Panc1 (cell line): ENCODE results near the gene PIM2. TPM values are rescaled to one million over a fixed set of nuclear protein-coding genes. Genes with fewer than 3 reads are reported as not detected.

Experiments
- ATAC-seq: fragments of 200-7000 bp; cut with Tn5 transposase; 2 replicates; pipeline ENCODE4 v1.9.1; 2020; ENCODE audit warnings: mild to moderate bottlenecking, moderate library complexity
- BruUV-seq: library from RNA; stranded (reverse); fragments of 400-500 nt; replicated peaks from 2 replicates; lab custom pipeline; 2021; lab: Mats Ljungman, UMichigan
- CTCF ChIA-PET: fragments of 300-600 bp; sonication (Branson Sonifier 250); formaldehyde crosslinking; loops from one replicate; lab custom pipeline; 2022; ENCODE audit warnings: antibody characterized with exemption; lab: Charles Lee
- POLR2A ChIA-PET: fragments of 300-600 bp; sonication (Branson Sonifier 250); formaldehyde crosslinking; loops from one replicate; lab custom pipeline; 2022; ENCODE audit warnings: antibody characterized with exemption; lab: Charles Lee
- DNase-seq: peaks from one replicate; pipeline ENCODE4 v3.0.0-alpha.2; 2010; ENCODE audit warnings: low read depth, low spot score
- H3K27ac ChIP-seq: 2 replicates; pipeline ENCODE4 v1.5.1; 2011; ENCODE audit warnings: mild to moderate bottlenecking, low read length, inconsistent platforms
- H3K27me3 ChIP-seq: fragments of 200-500 bp; sonication (Bioruptor generic); 2 replicates; pipeline ENCODE4 v1.6.0; 2014; ENCODE audit warnings: low read length, inconsistent platforms; ENCODE audit not compliant: control insufficient read depth, insufficient read depth
- H3K36me3 ChIP-seq: fragments of 200-500 bp; sonication (Bioruptor generic); 2 replicates; pipeline ENCODE4 v1.5.1; 2014; ENCODE audit warnings: inconsistent platforms, mild to moderate bottlenecking, low read length, moderate library complexity; ENCODE audit not compliant: control insufficient read depth, insufficient read depth
- H3K4me1 ChIP-seq: 2 replicates; pipeline ENCODE4 v1.5.1; 2011; ENCODE audit warnings: inconsistent platforms, mild to moderate bottlenecking, low read length, moderate library complexity; ENCODE audit not compliant: control insufficient read depth, insufficient read depth
- H3K4me3 ChIP-seq, 2 experiments: 2 replicates each; pipeline ENCODE4 v1.5.1; 2011 to 2012; ENCODE audit warnings: low read depth in 2 of 2, low read length in 2 of 2, mild to moderate bottlenecking in 2 of 2, inconsistent platforms in 1 of 2, moderate library complexity in 1 of 2
- H3K9me3 ChIP-seq: fragments of 200-500 bp; sonication (Bioruptor generic); 2 replicates; pipeline ENCODE4 v1.5.1; 2014; ENCODE audit warnings: low read depth, mild to moderate bottlenecking, inconsistent platforms, low read length, moderate library complexity; ENCODE audit not compliant: control insufficient read depth, insufficient read depth
- CTCF ChIP-seq: fragments of 450-650 bp; IDR thresholded peaks from 2 replicates; pipeline ENCODE4 v1.5.1; 2017; ENCODE audit warnings: mild to moderate bottlenecking
- POLR2AphosphoS5 ChIP-seq: IDR thresholded peaks from 2 replicates; pipeline ENCODE4 v1.6.1; 2012; ENCODE audit warnings: mild to moderate bottlenecking, low read depth, low read length, moderate library complexity
- REST ChIP-seq, 2 experiments: IDR thresholded peaks; 2 replicates each; pipeline ENCODE4 v1.6.1; 2011 to 2012; ENCODE audit warnings: low read depth in 2 of 2, control low read depth in 1 of 2, low read length in 1 of 2, mild to moderate bottlenecking in 1 of 2, moderate library complexity in 1 of 2; ENCODE audit not compliant: insufficient read depth in 1 of 2
- SIN3A ChIP-seq: IDR thresholded peaks from 2 replicates; pipeline ENCODE4 v1.6.1; 2012; ENCODE audit warnings: low read depth, mild to moderate bottlenecking, low read length, moderate library complexity, borderline replicate concordance; ENCODE audit not compliant: insufficient read depth
- TCF7L2 ChIP-seq: IDR thresholded peaks from 2 replicates; pipeline ENCODE4 v1.6.1; 2011; ENCODE audit warnings: mild to moderate bottlenecking, low read depth, low read length, inconsistent platforms
- in situ Hi-C: cut with HindIII; loops from 2 replicates; pipeline ENCODE4 v1.10.0; 2016; ENCODE audit warnings: low sequenced_read_pairs, low pct_unique_long_range_greater_than_20kb
- intact Hi-C: fragments of 100-400 bp; cut with micrococcal nuclease; formaldehyde crosslinking; loops from one replicate; pipeline ENCODE4 v1.10.0; 2022; ENCODE audit not compliant: unreplicated experiment
- total RNA-seq: library from RNA; stranded (reverse); gene quantifications from one replicate; pipeline ENCODE4 v1.2.1, GENCODE V29; 2021; ENCODE audit not compliant: unreplicated experiment

Gene PIM2
- total RNA-seq, 1 experiment from 2014 or later, result 52.6 TPM

GRCh38 chrX:48940404-48940955 lies 21.7 kb upstream of the PIM2 start:
- Histone ChIP-seq H3K4me3 (no peak overlapping the region), H3K4me1 (no peaks in the 10 kb centered on the region), H3K27me3 (no peaks in the 10 kb centered on the region), H3K27ac (no peak overlapping the region), H3K9me3 (no peaks in the 10 kb centered on the region), H3K36me3 (no peaks in the 10 kb centered on the region)
- TF ChIP-seq REST (IDR thresholded peaks at IDR 0.05; ENCODE audit: insufficient read depth in 1 of 2, low read depth in 2 of 2, low read length in 1 of 2) (no peak), CTCF (no peak), POLR2AphosphoS5 (no peak), SIN3A (no peak), TCF7L2 (no peak)
- BruUV-seq, result no TSS peak
- ChIA-PET CTCF (no interaction called here), POLR2A (interaction anchor here (0.7 kb wide), 1 partner anchor 355 kb away, joined by 15 read pairs; no protein-coding TSS in a partner anchor)
- no peak for DNase-seq
- in situ Hi-C loops (no loop called here), intact Hi-C loops (no loop called here)
- no peak for ATAC-seq

GRCh38 chrX:48939524-48940228 lies 20.9 kb upstream of the PIM2 start:
- in situ Hi-C loops, result no loop called here
- Histone ChIP-seq H3K36me3 (no peaks in the 10 kb centered on the region), H3K4me1 (no peaks in the 10 kb centered on the region), H3K4me3 (no peak overlapping the region), H3K9me3 (no peaks in the 10 kb centered on the region), H3K27me3 (no peaks in the 10 kb centered on the region), H3K27ac (no peak overlapping the region)
- DNase-seq, result no peak
- CTCF ChIA-PET, result no interaction called here
- POLR2A ChIA-PET, result no interaction called here
- no peak for ATAC-seq
- intact Hi-C loops, result no loop called here
- BruUV-seq, result no TSS peak
- TF ChIP-seq SIN3A, result no peak
- TF ChIP-seq CTCF, result no peak
- TF ChIP-seq TCF7L2, result no peak
- no peak for TF ChIP-seq REST (IDR thresholded peaks at IDR 0.05; ENCODE audit: insufficient read depth in 1 of 2, low read depth in 2 of 2, low read length in 1 of 2)
- TF ChIP-seq POLR2AphosphoS5, result no peak
